ENCODE results near the gene BMAL1.

GRCh38 chr11:13324709-13325108 lies 47.1 kb downstream of the BMAL1 start:
- TF ChIP-seq, protein P1, sequence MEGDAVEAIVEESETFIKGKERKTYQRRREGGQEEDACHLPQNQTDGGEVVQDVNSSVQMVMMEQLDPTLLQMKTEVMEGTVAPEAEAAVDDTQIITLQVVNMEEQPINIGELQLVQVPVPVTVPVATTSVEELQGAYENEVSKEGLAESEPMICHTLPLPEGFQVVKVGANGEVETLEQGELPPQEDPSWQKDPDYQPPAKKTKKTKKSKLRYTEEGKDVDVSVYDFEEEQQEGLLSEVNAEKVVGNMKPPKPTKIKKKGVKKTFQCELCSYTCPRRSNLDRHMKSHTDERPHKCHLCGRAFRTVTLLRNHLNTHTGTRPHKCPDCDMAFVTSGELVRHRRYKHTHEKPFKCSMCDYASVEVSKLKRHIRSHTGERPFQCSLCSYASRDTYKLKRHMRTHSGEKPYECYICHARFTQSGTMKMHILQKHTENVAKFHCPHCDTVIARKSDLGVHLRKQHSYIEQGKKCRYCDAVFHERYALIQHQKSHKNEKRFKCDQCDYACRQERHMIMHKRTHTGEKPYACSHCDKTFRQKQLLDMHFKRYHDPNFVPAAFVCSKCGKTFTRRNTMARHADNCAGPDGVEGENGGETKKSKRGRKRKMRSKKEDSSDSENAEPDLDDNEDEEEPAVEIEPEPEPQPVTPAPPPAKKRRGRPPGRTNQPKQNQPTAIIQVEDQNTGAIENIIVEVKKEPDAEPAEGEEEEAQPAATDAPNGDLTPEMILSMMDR (IDR thresholded peaks at IDR 0.05), result no peak
- no peak for TF ChIP-seq POLR2A (IDR thresholded peaks at IDR 0.05)
